NCI-H748 (cell line): ENCODE measurements around the gene TRIM72.
A peak's percentile ranks its signal among the peaks of the same experiment; 100 is the strongest.

Source experiments
- DNase-seq: peaks from one replicate; lab custom pipeline; 2025; ENCODE audit not compliant: unreplicated experiment; lab: John Stamatoyannopoulos, UW

TRIM72 gene

GRCh38 chr16:31213877-31214707 lies at the start of gene TRIM72:
Gene TRIM72, plus strand, starts transcription at chr16:31214119. Its CDS starts 620 bp downstream, at chr16:31214739.
- no peak for DNase-seq

GRCh38 chr16:31167315-31167714 lies 46.6 kb upstream of the TRIM72 start:
- no peak for DNase-seq

- no peak for DNase-seq
Measured at GRCh38 chr16:31168848-31169247, 45.1 kb upstream of the TRIM72 start.

GRCh38 chr16:31170048-31170447 lies 43.9 kb upstream of the TRIM72 start:
- DNase-seq = peak; percentile 84

GRCh38 chr16:31177136-31177535 lies 36.8 kb upstream of the TRIM72 start:
- DNase-seq = no peak

- DNase-seq = no peak
Measured at GRCh38 chr16:31179219-31179746, 34.6 kb upstream of the TRIM72 start.

- peak; percentile 84 for DNase-seq
Measured at GRCh38 chr16:31179747-31180459, 34.0 kb upstream of the TRIM72 start, which contains the start of gene FUS. Gene FUS, plus strand, starts transcription at chr16:31180139. Its CDS starts 76 bp downstream, at chr16:31180215.

- peak; percentile 45 for DNase-seq
Measured at GRCh38 chr16:31181102-31181830, 32.7 kb upstream of the TRIM72 start.

GRCh38 chr16:31182391-31182790 lies 31.5 kb upstream of the TRIM72 start:
- DNase-seq = no peak

GRCh38 chr16:31183432-31184428 lies 30.2 kb upstream of the TRIM72 start:
- DNase-seq = no peak

- no peak for DNase-seq
Measured at GRCh38 chr16:31184888-31185287, 29.0 kb upstream of the TRIM72 start.

- no peak for DNase-seq
Measured at GRCh38 chr16:31185339-31185738, 28.6 kb upstream of the TRIM72 start.

GRCh38 chr16:31186176-31186575 lies 27.7 kb upstream of the TRIM72 start:
- DNase-seq = no peak

GRCh38 chr16:31186930-31187807 lies 26.8 kb upstream of the TRIM72 start:
- no peak for DNase-seq

GRCh38 chr16:31187808-31188189 lies 26.1 kb upstream of the TRIM72 start:
- DNase-seq = no peak

GRCh38 chr16:31188450-31189411 lies 25.2 kb upstream of the TRIM72 start:
- no peak for DNase-seq

- no peak for DNase-seq
Measured at GRCh38 chr16:31189412-31189778, 24.5 kb upstream of the TRIM72 start.

- DNase-seq = no peak
Measured at GRCh38 chr16:31190061-31190460, 23.9 kb upstream of the TRIM72 start.
